ENCODE data around the gene SKP1. TPM values are rescaled to one million over a fixed set of nuclear protein-coding genes. Genes with fewer than 3 reads are reported as not detected.

The SKP1 gene
- total RNA-seq, 1 experiment from 2014 or later, result 82.2 TPM

DNA sequence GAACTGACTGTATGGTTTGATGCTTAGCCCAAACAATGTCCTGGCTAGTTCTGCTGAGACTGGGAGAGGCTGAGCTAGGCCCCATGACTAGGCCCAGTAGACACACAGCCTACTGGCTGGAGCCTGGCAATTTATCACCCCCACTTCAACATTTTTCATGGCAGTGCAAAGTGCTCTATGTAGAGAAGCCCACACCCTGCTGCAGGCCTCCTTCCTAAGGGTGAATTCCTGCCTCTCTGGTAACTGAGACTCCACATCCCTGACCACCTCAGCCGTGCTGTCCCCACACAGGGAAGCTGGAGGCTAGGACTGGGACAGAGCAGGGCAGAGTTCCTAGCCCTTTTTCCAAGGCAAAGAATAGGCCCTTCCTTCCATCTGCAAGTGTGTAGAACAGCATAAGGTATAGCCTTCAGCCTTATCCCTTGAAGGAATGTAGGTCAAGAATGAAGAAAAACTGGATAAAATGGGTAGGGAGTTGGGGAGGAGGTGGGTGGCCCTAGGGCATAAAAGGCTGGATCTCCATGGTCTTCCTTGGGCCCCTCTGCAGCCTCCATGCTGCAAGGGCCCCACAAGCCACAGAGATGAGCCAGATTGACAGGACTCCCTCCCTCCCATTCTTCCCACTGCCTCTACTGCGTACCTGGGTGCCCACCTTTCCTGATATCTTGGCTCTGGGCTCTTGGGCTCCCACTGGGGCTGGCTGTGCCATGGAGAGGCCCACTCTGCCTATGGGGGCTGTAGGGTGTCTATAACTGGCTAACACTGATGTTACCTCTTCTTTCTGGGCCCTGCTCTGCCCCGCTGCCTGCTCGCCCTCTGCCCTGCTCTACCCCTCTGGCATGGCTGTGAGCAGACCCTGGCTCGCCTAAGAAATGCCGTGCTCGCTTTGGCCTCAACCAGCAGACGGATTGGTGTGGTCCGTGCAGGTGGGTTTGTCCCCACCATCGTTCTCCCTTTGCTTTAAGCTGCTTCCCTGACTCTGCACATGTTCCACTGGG lies 32.5 kb downstream of the SKP1 start:
- no peak for DNase-seq (ENCODE audit: low spot score)

DNA sequence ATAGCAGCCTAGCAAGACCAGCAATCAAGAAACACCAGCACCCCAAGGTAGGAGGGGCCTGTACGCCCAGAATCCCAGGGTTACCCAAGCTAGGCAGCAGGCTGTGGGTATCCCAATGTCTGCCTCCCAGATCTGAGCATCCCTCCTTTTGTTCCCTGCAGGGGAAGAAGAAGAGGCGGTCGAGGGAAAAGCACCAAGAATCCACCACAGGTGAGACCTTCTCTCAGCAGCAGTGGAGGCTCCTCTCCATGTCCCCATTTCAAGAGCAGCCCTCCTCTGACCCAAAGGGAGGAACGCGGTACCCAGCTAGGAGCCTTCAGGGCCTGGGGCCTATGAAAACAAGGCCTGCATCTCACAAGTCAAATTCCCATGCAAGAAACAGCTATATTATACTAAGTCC lies 33.3 kb downstream of the SKP1 start:
- DNase-seq (ENCODE audit: low spot score), result no peak

DNA sequence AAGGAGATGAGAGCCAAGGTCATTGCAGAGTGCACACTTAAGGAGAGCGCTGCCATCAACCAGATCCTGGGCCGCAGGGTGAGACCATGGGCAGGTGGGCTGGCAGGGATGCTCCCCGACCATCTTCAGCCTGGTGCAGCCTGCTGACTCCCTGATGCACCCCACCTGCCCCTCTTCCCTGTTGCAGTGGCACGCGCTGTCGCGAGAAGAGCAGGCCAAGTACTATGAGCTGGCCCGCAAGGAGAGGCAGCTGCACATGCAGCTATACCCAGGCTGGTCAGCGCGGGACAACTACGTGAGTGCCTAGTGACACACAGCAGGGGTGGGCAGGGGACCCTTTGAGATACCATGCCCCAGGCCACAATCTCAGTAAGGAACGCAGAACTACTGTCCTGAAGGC lies 33.9 kb downstream of the SKP1 start:
- DNase-seq (ENCODE audit: low spot score), result no peak

DNA sequence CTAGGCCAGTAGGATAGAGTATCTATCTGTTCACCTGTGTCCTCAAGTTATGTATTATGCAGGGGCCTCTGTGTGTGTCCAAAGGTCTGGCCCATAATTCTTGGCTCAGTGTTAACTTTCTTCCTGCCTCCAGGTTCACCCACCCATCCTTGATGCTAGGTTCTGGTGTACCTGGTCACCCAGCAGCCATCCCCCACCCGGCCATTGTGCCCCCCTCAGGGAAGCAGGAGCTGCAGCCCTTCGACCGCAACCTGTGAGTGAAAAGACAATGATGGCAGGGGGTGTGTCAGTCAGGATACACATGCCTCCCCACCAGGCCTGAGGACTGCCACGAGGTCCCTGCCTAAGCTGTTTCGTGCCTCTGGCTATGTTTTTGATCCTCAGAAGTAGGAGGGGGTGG lies 34.7 kb downstream of the SKP1 start:
- no peak for DNase-seq (ENCODE audit: low spot score)

DNA sequence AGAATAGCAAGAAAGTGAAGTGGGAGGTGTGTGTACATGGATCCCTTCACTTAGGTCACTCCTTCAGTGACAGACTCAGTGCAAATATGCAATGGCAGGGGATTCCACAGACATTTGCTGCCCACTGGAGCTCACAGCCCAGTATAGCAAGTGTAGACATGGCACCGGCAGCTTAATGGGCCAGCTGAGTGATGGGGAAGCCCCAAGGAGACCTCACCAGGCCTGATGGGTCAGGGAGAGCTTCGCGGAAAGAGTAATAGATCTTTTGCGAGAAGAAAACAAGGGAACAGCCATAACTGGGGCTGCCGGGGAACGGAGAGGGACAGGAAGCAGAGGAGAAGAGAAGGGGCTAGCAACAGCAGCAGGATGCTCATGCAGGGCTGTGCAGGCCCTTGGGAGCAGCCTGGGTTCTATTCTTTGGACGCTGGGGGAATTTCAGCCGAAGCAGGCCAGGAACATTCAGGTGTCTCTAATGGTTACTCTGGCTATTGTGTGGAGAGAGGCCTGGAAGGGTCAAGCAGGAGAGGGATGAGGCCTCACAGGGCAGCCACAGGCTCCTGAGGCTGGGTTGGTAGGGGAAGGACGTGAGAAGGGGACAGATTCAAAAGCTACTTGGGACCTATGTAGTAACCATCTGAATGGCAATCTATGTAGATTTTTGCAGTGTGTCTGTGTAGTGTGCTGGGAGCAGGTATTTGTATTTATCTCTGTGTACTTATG lies 35.3 kb downstream of the SKP1 start:
- no peak for DNase-seq (ENCODE audit: low spot score)

DNA sequence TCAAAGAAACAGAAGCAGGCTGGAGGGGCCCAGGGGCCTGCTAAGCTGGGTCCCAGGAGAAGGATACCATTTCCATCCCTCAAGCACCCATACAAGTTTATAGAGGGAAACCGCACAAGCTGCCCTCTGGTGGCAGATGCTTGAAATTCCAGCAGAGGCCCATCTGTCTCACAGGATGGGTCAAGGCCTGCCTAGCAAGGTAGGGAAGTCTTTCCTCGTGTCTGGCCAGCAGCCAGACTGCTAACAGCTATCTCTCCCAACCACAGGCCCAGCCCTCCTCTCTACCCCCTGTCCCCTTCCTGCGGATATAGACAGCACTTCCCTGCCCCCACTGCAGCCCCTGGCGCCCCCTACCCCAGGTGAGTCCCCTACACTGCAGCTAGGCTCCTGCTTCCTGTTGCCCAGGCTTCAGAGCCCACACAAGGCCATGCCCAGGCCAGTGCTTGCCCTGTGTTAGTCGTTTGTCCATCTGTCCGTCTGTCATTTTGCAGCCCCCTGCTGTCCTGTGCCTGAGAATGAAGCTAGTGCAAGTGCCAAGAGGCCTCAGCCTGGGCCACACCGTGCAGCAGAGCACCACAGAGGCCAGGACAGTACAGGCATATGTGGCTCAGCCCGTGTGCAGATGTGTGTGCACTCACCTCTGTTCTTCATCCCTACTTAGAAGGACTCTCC lies 36.1 kb downstream of the SKP1 start:
- DNase-seq (ENCODE audit: low spot score), result peak; percentile 92

DNA sequence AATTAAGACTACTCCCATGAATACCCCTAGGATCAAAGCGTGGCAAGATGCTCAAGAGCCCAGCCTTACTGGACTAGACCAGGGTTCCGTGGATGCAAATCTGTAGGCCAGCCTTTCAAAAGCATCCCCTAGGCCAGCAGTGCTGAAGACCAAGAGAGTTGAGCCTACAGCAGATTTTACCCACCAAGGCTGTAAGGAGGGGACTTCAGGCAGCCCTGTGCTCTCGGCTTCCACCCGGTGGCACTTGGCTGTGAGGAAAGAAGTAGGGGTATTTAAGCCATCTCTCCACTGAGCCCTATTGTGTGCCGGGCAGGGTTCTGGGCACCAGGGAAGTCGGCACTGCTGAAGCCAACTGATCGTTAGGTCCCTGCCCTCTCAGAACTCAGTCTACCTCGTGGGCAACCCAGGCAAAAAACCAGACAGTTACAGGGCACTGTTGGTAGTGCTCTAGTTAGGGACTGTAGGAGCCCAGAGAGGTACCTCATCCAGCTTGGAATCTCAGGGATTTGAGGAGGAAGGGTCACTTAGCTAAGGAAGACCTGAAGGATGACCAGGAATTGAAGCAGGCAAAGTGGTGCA lies 36.8 kb downstream of the SKP1 start:
- DNase-seq (ENCODE audit: low spot score), result no peak

DNA sequence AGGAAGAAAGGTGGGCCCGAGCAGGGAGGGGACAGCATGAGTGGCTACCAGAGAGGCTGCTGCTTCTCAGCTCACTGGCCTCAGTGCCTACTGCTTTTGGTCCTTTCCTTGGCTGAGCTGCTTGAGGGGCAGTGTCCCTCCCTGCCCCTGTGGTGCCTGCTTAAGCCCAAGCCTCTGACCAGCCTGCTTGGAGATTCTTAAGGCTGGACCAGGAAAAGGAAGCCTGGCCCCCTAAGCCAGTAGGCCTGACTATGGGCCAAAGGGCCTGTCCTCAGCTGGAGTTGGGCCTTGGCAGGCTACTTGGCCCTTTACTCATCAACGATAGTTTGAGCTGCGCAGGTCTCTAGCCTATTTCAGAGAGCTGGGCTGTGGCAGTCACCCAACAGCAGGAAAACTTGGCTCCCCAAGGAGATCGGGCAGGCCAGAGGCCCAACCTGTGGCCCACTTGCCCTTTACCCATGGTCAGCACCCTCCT lies 37.3 kb downstream of the SKP1 start:
- no peak for DNase-seq (ENCODE audit: low spot score)

DNA sequence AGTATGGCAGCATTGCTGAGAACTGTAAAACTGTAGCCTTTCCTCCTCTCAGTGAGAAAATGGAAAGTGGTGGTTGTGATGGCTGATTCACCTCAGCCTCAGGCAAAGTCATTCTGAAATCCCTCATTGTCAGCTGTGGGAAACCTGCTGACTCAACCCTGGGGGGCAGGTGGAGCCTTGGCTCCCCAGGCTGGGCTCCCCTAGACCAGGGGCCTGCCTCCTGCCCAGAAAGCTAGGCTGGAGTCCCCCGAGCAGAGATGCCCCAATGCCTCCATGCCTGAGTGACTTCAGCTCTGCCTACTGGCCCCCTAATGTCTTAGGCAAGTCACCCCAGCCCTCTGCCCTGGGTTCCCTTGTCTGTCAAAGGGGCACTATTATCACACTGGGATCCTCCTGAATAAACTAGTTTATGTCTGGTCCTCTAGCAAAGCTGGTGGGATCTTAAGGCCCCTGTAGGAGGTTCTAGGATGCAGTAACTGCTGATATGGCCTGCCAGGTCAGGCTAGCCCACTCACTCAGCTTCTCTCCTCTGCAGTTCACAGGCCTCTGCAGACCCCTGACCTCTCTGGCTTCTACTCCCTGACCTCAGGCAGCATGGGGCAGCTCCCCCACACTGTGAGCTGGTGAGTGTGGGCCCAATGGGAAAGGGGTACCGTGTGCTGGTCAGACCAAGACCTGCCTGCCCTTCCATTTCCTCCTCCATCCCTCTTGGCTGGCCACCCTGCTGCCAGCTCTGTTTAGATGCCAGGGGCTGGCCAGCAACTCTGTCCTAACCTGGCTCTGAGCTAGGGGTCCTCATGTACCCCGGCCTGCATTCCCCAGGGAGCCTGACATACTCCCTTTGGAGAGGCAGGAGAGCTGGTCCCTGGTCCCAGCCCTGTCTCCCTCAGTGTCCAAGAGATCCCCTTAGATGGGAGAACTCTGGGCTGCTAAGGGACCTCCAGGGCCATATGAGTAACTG lies 38.1 kb downstream of the SKP1 start:
- no peak for DNase-seq (ENCODE audit: low spot score)

DNA sequence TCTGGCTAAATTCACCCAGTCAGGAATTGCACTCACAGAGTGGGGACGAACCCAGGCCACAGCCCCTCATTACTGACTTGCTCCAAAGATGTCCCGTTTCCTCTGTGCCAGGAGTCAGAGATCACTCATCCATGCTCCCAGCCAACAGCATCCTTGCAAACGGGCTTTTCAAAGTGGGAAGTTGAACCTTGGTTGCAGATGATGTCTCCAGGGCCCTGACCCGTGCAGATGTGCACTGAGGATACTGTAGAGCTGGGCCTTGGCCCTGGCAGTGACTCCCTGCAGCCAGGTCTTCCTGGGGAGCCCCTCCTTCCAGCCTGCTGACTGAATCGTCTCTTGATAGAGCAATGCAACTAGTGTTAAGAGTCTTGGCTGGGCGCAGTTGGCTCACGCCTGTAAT lies 40.0 kb downstream of the SKP1 start:
- DNase-seq (ENCODE audit: low spot score), result no peak

DNA sequence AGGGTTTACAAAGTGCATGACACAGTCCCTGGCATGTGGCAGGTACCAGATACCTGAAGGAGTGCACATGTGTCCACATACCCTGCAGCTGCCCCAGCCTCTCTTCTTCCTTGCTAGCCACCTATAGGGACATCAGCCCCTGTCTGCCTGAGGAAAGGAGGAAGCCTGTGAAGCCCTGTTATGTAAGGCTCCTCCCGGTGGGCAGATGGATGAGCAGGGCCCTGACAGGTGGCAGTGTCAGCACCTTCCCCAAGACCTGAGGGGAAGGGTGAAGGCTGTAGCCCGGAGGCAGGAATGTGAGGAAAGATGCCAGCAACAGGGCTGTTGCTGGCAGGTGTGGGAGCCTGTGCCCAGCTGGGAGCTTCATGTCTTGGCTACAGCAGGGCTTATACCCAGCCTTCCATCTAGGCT lies 40.5 kb downstream of the SKP1 start:
- DNase-seq (ENCODE audit: low spot score), result no peak

DNA sequence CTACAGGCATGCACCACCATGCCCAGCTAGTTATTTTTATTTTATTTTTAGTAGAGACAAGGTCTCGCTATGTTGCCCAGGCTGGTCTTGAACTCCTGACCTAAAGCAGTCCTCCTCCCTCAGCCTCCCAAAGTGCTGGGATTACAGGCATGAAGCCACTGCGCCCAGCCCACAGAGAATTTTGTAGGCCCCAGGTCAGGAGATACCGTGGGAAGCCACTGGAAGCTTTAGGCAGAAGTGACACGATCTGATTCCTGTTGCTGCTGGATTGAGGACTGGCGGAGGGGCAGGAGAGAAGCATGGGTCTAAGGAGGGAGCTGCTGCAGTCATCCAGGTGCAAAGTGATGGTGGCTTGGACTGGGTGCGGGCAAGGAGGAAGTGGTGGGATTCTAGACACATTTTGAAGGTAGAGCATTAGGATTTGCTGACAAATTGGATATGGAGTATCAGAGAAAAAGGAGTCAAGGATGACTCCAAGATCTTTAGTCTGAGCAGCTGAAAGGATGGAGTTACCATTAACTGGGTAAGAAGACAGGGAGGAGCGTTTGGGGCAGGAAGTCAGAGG lies 41.6 kb downstream of the SKP1 start:
- DNase-seq (ENCODE audit: low spot score), result no peak

DNA sequence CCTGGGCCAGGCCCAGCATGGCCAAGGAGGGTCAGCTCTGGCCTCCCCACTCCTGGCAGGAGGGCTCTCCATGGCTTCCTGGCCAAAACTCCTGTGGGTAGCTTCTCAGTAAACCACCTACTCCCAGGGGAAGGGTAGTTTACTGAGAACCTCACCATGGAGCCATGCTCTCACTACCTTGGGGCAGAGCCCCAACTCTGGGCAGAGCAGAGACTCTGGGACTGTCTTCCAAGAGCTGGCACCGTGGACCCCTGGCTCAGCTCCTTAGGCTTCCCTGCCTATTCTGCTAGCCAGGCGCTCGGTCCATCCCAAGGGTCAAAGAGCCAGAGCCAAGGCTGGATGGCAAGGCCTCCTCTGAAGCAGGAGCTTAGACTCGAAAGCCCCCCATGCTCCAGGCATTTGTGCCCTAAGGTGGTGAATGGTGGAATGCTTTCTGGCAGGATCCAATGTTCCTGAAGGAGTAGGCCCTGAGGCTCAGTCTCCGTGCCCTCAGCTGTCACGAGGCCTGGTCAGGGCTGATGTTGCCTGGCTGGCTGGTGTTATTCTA lies 42.7 kb downstream of the SKP1 start:
- DNase-seq (ENCODE audit: low spot score), result no peak

DNA sequence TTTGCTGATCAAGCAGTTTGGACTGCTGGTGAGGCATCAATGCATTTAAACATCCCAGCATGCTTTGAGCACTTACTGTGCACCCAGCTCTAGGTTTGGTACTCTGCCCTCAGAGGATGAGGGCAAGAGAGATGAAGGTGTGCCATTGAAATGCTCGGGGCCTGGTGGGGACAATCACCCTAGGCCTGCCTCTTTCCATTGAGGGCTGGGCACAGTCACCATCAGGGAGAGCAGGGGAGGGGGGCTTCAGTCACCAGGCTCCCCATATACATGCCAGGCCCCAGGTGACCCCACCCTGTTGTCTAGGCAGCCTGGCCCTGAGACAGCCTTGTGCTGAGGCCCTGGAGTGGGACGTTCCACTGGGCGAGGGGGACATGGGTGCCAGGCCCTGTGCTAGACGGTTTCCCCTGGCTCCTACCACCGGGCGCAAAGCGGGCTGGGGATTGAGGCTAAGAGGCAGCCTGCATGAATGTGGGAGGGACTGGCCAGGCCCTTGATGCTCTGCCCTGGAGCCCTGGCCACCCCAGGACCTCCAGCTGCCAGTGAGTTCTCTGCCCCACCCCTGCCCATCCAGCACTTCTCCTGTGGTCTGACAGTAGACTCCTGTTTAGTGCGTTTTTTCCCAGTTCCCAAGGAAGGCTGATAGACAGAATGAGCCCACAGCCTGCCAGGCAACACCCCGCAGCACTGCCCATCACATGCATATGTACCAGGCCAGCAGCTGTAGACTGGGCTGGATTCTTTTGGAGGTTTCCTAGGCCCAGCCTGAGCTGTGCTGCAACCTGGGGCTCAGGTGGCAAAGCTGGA lies 43.4 kb downstream of the SKP1 start:
- DNase-seq (ENCODE audit: low spot score), result no peak

DNA sequence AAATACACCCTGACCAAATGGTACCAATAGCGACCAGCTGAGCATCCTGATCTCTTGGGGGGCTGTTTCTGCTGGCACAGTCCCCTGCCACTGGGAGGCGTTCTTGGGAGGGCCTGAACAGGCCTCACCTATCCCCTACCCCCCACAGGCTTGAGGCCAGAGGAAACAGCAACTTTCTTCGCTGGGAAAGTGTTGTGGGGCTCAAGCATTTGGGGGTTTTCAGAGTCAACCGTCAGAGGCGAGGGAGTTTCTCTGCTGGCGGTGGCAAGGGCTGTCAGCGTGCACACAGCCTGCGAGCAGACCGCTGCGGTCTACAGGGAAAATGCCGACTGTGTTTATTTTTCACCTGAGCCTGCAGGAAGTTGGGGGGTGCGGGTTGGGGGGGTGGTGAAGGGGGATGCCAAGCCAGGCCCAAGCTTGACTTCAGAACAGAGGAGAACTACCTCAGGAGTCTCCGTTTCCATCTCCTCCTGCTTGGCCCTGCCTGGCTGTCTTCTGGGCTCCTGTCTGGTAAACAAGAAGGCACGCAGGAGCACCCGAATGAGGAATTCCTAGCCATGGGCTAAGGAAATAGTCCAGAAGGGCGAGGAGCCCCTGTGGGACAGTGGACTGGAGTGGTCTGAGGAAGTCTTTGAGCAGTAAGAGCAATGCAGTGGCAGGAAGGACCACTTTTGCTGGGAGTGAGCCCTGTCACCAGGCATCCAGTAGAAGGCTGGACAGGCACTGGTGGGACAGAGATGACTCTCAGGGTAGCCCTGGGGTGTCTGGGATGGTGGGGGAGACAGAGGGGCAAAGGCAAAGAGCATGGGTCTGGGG lies 44.2 kb downstream of the SKP1 start:
- no peak for DNase-seq (ENCODE audit: low spot score)

DNA sequence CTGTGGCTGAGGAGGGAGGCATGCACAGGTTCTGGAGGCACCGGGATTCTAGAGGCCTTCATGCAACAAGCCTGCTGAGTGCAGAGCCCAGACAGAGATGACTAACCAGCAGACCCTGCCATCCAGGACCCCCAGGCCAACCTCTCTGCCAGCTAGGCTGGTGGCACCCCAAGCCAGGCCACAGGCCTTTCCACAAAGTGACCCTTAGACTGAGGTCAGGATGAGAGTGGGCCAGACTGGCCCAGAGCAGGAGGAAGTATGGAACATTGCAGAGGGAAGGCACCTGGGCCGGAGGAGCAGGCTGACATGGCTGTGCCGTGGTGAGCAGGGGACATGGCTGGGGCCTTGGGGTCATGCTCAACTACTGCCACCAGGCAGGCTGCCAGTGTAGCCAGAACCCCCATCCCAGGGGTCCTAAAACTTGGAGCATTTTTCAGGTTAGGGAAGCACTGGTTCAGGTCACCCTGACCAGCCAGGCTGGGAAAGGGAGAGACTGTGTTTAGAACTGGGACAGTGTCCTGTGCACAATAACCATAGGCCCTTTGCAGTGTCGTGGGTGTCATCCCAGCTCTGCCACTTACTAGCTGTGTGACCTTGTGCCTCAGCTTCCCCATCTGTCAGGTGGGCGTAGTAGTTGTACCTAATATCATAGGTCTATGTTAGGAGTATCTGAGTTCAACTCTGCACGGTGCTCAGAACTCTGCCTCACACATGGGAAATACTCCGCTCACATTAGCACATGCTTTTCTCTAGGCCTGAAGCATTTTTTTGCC lies 45.0 kb downstream of the SKP1 start:
- no peak for DNase-seq (ENCODE audit: low spot score)

DNA sequence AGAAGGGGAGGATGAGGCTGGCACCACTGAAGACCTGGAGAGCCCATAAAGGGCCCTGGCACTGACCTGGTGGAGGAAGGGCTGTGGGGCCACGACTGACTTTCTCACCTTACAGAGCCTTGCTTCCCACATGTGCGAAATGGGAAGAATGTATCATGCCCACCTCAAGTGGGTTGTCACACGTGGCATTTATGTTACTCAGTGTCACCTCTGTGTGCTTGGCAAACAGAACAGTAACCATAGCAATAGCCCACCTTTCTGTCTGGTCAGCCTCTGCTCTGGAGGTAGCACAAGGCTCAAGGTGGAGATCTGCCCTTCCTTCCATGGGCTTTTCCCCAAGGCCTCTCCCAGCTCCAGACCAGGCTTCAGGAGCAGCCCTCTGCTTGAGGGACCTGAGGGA lies 45.6 kb downstream of the SKP1 start:
- no peak for DNase-seq (ENCODE audit: low spot score)
